ENCODE data around the gene SLC6A19. TPM values are rescaled to one million over a fixed set of nuclear protein-coding genes. Genes with fewer than 3 reads are reported as not detected.

SLC6A19 gene
- total and polyA plus RNA-seq, 2 of the 13 experiments (the other 11 are each of a cell fraction or from before 2014, with no cell fraction given), result 0.02 TPM; not detected in 1

- DNase-seq (ENCODE audit: low spot score) (no peak), ATAC-seq (no peak), FAIRE-seq (no peak)
- WGBS (ENCODE audit: low lambda C conversion rate), result 21% methylated on average over 8 of the region's 15 CpGs
- Histone ChIP-seq H3K36me3 (replicated peaks in 1 of 2; ENCODE audit: control insufficient read depth in 1 of 2, insufficient read depth in 2 of 2, low read length in 2 of 2) (no peaks in the 10 kb centered on the region), H3K79me2 (ENCODE audit: insufficient read depth, low read length) (no peaks in the 10 kb centered on the region), H3K27ac (ENCODE audit: extremely low read length, insufficient read depth, low read length) (no peak overlapping the region), H3K4me2 (ENCODE audit: low read depth, low read length) (no peak overlapping the region), H3K4me3 (replicated peaks in 1 of 3; ENCODE audit: insufficient read depth in 1 of 3, low read depth in 2 of 3, low read length in 3 of 3) (no peak overlapping the region), H3K9me3 (ENCODE audit: low read length) (no peaks in the 10 kb centered on the region), H4K20me1 (ENCODE audit: insufficient read depth, low read length) (0 out of 2 replicates have a peak, but pooled peaks cover 3% of the 10 kb centered on the region), H2AFZ (ENCODE audit: low read length) (no peak overlapping the region), H3K9ac (ENCODE audit: insufficient read depth, low read depth, low read length) (no peak overlapping the region), H3K27me3 (ENCODE audit: control insufficient read depth in 1 of 2, insufficient read depth in 2 of 2, low read length in 2 of 2) (peaks cover 6 to 77% of the 10 kb centered on the region in 2 experiments), H3K4me1 (ENCODE audit: insufficient read depth, low read length) (peaks cover 32% of the 10 kb centered on the region)
- ChIA-PET CTCF (ENCODE audit: low intra/inter-chr PET ratio, low total read pairs) (no interaction called here), POLR2A (interaction anchor here (1.2 kb wide), 1 partner anchor 13 kb away, joined by 3 read pairs; no protein-coding TSS in a partner anchor)
- intact Hi-C loops (cut with micrococcal nuclease; ENCODE audit: unreplicated experiment) (no loop called here), in situ Hi-C loops (cut with HindIII; ENCODE audit: extremely low pct_ligation_motif_present, low pct_unique_long_range_greater_than_20kb) (no loop called here)
- no TSS peak for BruUV-seq (replicated peaks)
- TF ChIP-seq NRL (CRISPR knock-in tag; IDR thresholded peaks at IDR 0.05; ENCODE audit: borderline replicate concordance) (no peak), MEIS2 (CRISPR knock-in tag; IDR thresholded peaks at IDR 0.05) (no peak), ZNF768 (CRISPR knock-in tag; IDR thresholded peaks at IDR 0.05) (no peak), THRA (CRISPR knock-in tag; IDR thresholded peaks at IDR 0.05; ENCODE audit: borderline replicate concordance) (peak; percentile 76; the same call in 1 of the 2 replicates), CTCF (CRISPR knock-in tag; IDR thresholded peaks at IDR 0.05) (no peak), ETV6 (CRISPR knock-in tag; conservative IDR thresholded peaks at IDR 0.05) (no peak), TFE3 (CRISPR knock-in tag; IDR thresholded peaks at IDR 0.05) (no peak), TEAD3 (CRISPR knock-in tag; optimal IDR thresholded peaks at IDR 0.05; ENCODE audit: borderline replicate concordance) (no peak), RXRA (CRISPR knock-in tag; IDR thresholded peaks at IDR 0.05) (0 out of 2 replicates have a peak, but pooled peaks have one; percentile 12), NBN (conservative IDR thresholded peaks at IDR 0.05) (no peak), PHF21A (CRISPR knock-in tag; IDR thresholded peaks at IDR 0.05) (no peak), NR2F6 (IDR thresholded peaks at IDR 0.05) (no peak), NR2F6 (CRISPR knock-in tag; IDR thresholded peaks at IDR 0.05) (no peak), SKIL (CRISPR knock-in tag; IDR thresholded peaks at IDR 0.05; ENCODE audit: borderline replicate concordance) (no peak), LBX2 (CRISPR knock-in tag; IDR thresholded peaks at IDR 0.05; ENCODE audit: borderline replicate concordance) (no peak), MTA3 (CRISPR knock-in tag; IDR thresholded peaks at IDR 0.05) (no peak), MTF1 (CRISPR knock-in tag; IDR thresholded peaks at IDR 0.05) (no peak), STAT5B (CRISPR knock-in tag; IDR thresholded peaks at IDR 0.05) (no peak), BORCS8-MEF2B (CRISPR knock-in tag; IDR thresholded peaks at IDR 0.05) (no peak), RXRB (CRISPR knock-in tag; IDR thresholded peaks at IDR 0.05; ENCODE audit: borderline replicate concordance) (0 out of 2 replicates have a peak, but pooled peaks have one; percentile 20)
Measured at GRCh38 chr5:1152771-1153282, 48.6 kb upstream of the SLC6A19 start.

All from HepG2 (cell line).